Measurements from ENCODE around the gene BCLAF1.

- TF ChIP-seq CTCF (IDR thresholded peaks at IDR 0.05) (no peak), ZFX (IDR thresholded peaks at IDR 0.05; ENCODE audit: borderline replicate concordance) (no peak)
Observed at GRCh38 chr6:136265101-136265500, 24.5 kb downstream of the BCLAF1 start.

All from 22Rv1 (cell line).